Dermis microvascular lymphatic vessel endothelial cell (primary cell): ENCODE measurements around the gene NEK11. TPM values are rescaled to one million over a fixed set of nuclear protein-coding genes. Genes with fewer than 3 reads are reported as not detected.
"Not testable (repeated sequence)": the region's sequence is repeated elsewhere in the genome, so short reads cannot be mapped to it uniquely, and the experiment has no call there.

Experiments used
- DNase-seq, 2 donors: peaks; one replicate each; pipeline versions ENCODE4 v3.0.0 to v3.0.0-alpha.2; 2010; ENCODE audit warnings: low read depth in 2 of 2
- total RNA-seq: library from RNA; depleted of rRNA; stranded (reverse); fragments of >200 nt; gene quantifications from 2 replicates; pipeline ENCODE4 v1.2.1, GENCODE V29; 2014

Gene NEK11
- total RNA-seq, 1 donor from 2014 or later, result 1.7 TPM

DNA sequence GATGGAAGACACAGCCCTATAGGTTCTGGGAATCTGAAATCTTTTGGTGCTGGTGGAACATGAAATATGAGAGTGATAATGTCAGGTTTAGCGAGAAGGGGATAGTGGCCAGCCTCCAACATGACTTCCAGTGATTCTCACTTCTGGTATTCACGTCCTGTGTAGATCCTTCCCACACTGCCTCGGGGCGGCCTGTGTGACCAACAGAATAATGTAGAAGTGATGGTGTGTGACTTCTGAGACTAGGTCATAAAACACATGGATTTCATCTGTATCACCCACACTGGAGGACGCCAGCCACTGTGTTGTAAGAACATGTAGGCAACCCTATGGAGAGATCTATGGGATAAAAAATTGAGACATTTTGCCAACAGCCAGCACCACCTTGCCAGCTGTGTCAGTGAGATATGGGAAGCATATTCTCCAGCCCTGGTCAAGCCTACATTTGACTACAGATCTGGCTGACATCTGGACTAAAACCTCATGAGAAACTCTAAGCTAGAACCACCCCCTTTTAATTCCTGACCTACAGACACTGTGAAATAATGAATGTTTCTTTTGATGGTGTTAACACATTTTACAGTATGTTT lies 329.4 kb downstream of the NEK11 start:
- no peak for DNase-seq

DNA sequence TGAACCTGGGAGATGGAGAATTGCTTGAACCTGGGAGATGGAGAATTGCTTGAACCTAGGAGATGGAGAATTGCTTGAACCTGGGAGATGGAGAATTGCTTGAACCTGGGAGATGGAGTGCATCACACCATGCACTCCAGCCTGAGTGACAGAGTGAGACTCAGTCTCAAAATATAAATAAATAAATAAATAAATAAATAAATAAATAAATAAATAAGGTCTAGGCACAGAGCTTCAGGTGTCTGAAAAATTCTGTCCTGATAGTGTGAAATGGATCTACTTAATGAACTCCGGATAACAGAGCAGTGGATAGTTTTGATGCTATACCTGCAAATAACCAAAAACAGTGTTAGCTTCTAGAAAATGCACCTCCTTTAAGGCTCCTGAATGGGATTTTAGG lies 330.6 kb downstream of the NEK11 start:
- no peak for DNase-seq

DNA sequence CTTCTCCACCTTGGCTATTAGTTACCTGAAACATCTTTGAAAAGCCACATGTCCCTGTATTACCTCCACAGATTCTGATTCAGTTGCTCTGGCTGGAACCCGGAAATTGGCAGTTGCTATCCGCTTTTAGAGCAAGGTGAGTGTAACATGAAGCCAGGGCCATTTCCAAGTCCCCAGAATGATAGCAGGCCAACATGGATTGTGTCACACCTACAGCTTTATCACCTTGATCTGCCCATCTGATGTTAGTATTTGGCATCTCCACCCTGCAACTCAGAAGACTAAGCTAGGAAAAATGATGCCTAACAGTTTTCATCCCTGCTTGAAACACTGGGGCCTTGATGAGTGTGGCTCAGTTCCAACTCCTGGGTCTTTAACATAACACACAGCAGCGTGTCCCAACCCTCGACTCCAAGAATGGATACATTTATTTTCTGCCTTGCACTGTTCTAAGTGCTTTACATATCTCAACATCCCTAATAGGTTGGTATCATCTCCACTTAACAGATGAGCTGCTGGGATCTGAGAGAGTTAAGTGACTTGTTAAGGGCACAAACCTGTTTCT lies 333.6 kb downstream of the NEK11 start:
- DNase-seq, result no peak

DNA sequence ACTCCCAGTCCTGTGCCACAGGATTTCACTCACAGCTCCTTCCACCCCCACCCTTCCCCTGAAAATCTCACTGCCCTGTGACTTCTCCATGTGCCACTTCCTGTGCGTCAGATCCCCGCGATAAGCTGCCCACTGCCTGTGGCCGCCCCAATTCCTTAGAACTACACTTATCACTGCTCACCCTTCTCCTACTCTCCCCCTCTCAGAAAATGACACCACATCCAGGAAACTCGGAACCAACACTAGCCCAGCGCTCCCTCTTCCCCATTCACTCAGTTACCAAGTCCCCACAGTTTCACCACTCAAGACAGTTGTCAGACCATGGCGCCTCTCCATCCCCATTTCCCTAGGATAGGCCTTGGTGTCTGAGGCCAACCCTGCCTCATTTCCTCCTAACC lies 334.4 kb downstream of the NEK11 start:
- not testable (repeated sequence) for DNase-seq

DNA sequence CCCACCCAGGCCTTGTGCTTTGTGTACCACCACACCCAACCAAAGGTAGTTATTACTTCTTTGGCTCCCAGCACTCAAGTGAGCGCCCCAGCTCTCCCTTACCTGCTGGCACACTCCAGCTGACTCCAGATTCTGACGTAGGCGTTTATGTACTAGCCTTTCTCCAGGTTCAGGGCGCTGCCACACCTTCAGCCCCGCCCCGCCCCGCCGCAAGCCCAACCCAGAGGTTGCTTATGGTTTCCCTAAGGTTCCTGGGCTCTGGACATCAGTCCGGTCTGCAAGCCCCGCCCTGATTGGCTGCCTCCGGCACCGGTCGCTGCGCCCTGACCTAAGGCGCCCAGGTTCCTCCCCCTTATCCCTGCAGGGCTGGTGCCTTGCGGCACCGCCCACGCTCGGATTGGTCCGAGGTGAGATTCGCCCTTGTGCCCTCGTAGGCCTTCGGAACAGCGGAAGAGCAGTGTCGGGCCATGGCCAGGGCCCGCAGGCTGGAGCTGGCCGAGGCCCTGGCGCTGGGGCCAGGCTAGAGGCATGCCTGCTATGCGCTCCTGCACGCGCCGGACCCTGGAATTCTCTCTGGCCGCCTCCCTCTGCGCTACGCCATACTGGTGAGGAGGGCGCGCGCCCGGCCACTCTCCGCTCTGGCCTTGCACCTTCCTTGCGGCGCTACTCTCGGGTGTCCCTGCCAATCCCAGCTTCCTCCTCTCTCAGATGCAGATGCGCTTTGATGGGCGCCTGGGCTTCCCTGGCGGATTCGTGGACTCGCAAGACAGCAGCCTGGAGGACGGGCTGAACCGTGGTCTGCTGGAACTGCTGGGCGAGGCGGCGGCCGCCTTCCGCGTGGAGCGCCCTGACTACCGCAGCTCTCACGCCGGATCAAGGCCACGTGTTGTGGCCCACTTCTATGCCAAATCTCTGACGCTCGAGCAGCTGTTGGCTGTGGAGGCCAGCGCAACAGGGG lies 335.1 kb downstream of the NEK11 start:
- peak in 1 of 2 donors; percentile 17 for DNase-seq

DNA sequence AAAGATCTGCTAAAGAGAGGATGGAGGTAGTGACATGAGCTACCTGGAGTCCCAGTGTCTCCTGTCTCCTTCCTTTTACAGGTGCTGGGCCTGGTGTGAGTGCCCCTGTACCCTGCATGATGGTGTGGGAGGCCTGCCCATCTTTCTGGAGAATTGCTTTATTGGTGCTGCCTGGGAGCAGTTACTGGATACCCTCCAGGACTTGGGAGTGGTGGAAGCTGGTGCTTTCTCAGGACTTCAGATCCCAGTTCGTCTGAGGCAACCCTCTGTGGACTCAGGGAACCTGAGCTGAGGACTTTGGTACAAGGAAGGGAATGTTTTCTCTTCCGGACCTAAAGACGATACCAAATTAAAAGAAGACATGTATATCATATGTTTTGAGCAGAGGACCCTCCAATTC lies 336.6 kb downstream of the NEK11 start:
- DNase-seq, result no peak

DNA sequence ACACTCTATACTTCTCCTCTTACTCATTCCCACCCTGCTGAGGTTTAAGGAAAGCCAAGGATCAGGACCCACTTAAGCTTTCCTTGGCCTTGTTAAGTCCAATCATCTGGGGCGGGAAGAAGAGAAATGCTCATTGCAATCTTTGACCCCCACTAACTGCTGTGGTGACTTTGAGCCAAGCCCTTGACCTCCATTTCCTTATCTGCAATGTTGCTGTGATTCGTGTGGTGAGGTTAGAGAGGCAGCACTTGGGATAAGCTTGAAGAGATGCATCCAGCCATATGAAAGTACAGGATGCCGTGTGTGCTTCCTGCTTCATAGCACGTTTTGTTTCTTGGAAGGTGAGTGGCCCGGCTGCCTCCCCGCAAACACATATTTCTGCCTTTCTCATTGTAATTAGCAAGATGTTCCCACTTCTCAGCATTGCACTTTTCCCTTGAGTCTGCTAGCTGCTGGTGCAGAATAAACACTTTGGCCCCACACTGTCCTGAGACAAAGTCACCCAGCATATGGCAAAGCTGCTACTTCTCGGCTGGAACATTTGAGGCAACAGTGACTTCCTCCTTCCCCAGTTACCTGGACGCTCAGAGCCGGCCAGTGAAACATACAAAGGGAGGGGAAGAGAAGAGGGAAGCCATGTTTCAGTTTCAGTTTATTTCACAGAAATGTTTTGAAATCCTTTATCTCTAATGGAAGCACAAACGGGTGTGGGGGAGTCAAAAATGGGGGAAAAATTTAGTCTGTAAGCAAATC lies 344.4 kb downstream of the NEK11 start:
- DNase-seq, result no peak

DNA sequence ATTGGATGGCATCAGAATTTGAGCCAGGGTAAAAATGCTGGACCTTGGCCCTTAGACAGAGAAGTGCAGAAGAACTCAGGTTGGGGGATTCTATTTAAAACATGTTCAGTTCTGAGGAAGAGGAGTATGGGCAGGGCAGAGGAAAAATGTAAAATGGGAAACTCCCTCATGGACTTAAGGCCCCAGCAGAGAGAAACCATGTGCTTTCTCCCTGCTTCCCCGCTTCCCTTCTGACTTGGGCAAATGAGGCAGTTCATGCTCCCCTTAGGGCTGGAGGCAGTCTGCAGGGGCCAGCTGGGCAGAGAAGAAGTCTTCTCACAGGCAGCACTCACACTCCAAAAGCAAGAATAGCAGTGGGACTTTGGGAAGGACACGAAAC lies 345.0 kb downstream of the NEK11 start:
- DNase-seq, result no peak

DNA sequence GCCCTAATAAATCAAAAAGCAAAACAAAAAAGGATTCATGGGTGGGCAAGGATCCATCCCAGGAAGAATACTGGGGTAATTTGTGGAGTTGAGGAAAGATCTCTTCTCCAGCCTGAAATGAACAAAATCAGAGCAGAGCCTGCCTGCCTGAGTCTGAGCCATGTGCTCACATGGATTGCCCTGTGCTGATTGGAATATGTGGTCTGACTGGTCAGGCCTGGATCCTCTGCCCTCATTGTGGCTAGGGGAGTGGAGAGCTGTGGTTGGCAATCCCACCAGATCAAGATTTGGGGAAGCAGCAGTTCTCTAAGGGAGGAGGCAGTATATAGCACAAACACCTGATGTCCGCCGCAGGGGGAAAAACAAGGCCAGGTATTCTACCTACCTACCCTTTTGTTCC lies 348.1 kb downstream of the NEK11 start:
- DNase-seq, result no peak

DNA sequence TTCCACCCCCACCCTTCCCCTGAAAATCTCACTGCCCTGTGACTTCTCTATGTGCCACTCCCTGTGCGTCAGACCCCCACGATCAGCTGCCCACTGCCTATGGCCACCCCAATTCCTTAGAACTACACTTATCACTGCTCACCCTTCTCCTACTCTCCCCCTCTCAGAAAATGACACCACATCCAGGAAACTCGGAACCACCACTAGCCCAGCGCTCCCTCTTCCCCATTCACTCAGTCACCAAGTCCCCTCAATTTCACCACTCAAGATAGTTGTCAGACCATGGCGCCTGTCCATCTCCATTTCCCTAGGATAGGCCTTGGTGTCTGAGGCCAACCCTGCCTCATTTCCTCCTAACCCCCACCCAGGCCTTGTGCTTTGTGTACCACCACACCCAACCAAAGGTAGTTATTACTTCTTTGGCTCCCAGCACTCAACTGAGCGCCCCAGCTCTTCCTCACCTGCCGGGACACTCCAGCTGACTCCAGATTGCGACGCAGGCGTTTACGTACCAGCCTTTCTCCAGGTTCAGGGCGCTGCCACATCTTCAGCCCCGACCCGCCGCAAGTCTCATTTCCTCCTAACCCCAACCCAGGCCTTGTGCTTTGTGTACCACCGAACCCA lies 354.3 kb downstream of the NEK11 start:
- not testable (repeated sequence) for DNase-seq

DNA sequence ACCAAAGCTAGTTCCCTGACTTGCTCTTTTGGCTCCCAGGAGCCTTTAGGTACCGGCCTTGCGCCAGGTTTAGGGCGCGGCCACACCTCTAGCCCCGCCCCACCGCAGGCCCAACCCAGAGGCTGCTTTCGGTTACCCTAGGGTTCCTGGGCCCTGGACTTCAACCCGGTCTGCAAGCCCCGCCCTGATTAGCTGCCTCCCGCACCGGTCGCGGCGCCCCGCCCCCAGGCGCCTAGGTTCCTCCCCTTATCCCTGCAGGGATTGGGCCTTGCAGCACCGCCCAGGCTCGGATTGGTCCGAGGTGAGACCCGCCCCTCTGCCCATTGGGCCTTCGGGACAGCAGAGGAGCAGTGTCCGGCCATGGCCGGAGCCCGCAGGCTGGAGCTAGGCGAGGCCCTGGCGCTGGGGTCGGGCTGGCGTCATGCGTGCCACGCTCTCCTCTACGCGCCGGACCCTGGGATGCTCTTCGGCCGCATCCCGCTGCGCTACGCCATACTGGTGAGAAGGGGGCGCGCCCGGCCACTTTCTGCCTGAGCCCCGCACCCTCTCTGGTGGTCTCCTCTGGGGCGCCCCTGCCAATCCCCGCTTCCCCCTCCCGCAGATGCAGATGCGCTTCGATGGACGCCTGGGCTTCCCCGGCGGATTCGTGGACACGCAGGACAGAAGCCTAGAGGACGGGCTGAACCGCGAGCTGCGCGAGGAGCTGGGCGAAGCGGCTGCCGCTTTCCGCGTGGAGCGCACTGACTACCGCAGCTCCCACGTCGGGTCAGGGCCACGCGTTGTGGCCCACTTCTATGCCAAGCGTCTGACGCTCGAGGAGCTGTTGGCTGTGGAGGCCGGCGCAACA lies 355.0 kb downstream of the NEK11 start, which contains the start of gene NUDT16:
NUDT16 (plus strand) TSS at position 330 of the 847 bp plus-strand sequence; CDS start at position 361, 31 bp downstream.
- peak; percentile 95 to 99 for DNase-seq

DNA sequence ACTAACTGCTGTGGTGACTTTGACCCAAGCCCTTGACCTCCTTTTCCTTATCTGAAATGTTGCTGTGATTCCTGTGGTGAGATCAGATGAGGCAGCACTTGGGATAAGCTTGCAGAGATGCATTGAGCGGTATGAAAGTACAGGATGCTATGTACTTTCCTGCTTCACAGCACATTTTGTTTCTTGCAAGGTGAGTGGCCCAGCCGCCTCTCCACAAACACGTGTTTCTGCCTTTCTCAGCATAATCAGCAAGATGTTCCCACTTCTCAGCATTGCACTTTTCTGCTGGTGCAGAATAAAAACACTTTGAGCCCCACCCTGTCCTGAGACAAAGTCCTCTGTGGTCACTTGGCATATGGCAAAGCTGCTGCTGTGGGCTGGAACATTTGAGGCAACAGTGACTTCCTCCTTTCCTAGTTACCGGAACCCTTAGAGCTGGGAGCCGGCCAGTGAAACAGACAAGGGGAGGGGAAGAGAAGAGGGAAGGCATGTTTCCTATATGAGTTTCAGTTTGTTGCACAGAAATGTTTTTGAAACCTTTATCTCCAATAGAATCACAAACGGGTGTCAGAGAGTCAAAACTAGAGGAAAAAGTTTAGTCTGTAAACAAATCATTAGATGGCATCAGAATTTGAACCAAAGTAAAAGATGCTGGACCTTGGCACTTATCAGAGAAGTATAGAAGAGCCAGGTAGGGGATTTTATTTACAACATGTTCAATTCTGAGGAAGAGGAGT lies 359.9 kb downstream of the NEK11 start:
- DNase-seq, result peak; percentile 48 to 54

DNA sequence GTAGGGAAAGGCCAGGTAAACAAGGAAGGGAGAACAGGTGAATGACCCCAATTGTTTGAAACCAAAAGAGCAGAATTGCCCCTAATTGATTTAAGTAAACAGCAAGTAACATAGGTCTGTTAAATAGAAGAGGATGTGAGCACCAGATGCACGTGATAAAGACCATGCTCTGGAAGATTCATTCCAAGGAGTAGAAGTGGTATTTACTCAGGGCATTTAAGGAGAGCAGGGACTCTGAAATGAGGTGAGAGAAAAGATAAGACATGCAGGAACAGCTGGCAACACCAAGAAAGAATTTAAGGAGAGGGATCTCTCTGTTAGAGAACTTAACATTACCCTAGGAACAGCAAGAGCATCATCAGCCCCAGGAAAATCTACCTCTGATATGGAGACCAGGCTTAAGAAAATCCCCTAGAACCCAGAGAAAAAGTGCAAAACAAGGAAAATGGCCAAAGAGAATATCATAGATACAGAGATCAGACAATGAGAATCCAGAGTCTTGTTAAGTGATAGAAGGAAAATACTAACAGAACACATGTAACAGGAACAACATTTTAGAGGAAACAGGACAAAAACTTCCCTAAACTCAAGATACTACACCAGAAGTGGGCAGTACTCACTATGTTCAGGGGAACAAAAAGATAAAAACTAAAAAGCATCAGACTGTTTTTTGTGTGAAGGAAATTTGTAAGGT lies 361.3 kb downstream of the NEK11 start:
- no peak for DNase-seq

DNA sequence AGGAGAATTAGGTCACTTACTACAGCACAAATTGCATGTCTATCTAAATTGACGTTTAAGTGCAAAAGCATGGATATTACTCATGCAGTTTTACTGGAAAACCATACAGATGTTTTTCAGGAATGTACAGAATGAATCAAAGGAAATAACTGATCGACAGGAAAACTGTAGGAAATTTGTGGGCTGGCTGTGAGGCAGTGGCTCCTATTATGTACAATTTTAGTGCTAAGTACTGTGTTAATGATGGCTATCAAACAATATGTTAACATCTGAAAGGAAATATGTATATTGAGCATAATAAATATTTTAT lies 361.8 kb downstream of the NEK11 start:
- peak; percentile 55 to 74 for DNase-seq

DNA sequence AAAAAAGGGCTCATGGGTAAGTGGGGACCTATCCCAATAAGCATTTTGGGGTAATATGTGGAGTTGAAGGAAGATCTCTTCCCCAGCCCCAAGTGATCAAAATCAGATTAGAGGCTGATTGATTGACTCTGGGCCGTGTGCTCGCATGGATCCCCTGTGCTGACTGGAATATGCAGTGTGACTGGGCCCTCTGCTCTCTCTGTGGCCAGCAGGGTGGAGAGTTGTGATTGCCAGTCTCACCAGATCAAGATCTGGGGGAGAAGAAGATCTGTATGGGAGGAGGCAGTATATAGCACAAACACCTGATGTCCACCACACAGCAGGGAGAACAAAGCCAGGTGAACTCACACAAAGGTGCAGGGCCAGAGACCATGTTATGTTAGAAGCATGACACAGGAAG lies 363.7 kb downstream of the NEK11 start:
- no peak for DNase-seq

DNA sequence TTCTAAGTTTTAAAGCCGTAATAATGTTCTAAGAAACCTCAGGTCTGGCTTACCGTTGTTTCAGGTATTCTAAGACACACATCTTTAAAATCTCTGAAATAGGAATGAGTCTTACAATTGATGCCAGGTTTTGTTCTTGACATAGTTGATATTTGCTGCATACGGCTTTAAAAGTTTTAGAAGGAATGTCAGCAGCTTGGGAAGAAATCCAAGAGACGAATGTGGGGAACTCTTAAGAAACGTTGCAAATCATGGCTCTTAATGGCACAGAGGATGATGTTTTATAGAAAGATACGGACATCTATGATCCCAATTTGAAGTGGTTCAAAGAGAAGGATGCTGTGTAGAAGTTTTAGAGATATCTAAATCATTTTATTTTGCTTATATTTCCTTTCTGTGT lies 366.4 kb downstream of the NEK11 start:
- no peak for DNase-seq

DNA sequence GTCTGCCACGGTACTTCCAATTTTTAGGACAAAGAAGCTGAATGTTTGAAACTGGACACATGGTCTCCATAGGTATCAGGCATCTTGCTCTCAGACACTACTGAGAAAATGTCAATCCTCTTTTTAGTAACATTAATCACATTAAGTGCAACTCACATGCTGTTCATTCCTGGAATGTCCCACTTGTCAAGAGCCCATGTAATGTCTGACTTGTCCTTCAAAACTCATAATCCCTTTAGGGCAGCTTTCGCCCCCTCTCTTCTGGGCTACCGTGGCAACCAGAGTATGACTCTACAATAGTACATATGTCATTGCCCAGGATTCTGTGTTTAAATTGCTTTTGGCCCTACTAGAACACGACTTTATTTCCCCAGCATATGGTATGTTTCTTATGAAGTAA lies 367.2 kb downstream of the NEK11 start:
- DNase-seq, result no peak

DNA sequence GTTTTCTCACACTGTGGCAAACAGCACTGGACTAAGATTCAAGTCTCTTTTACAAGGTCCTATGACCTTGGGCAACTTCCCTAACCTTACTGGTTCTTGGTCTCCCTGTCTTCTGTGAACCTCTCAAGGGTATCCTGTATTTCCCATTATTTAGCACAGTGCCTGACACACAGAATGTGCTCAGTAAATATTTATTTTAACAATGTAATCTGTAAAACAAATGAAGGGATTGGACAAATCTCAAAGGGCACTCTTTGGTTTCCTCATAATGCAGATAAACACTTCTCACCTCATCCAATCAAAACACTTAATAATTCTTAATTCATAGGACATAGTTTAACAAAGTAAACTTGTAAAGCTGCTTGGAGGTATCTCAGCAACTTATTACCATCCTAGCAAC lies 367.7 kb downstream of the NEK11 start:
- DNase-seq, result no peak

DNA sequence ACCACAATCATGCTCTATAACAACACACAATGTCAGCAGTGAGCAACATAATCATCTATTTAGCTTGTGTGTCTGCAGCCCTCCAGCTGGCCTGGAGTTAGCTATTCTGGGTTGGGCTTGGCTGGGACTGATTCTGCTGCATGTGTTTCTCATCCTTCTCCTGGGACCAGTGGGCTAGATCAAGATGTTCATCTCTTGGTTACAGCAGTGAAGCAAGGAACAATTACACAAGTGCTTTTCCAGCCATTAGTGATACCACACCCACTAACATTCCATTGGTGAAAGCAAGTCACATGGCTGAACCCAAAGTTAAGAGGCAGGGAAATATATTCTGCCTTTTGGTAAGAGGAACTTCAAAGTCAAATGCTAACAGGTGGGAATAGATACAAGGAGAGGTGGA lies 369.5 kb downstream of the NEK11 start:
- DNase-seq, result no peak
